IPS-20b (cell line): ENCODE measurements around the gene C10orf90.

Experiments
- H3K27ac ChIP-seq: one replicate; pipeline ENCODE4 v1.5.1; 2013; ENCODE audit warnings: low read length
- H3K27me3 ChIP-seq: 2 replicates; pipeline ENCODE4 v1.6.1; 2013; ENCODE audit warnings: mild to moderate bottlenecking, low read length, inconsistent platforms; ENCODE audit not compliant: insufficient read depth
- H3K36me3 ChIP-seq: 2 replicates; pipeline ENCODE4 v1.6.1; 2013; ENCODE audit warnings: low read depth, mild to moderate bottlenecking, inconsistent platforms, low read length, moderate library complexity; ENCODE audit not compliant: insufficient read depth
- H3K4me1 ChIP-seq: 2 replicates; pipeline ENCODE4 v1.6.1; 2013; ENCODE audit warnings: mild to moderate bottlenecking, control low read depth, inconsistent platforms, low read length, moderate library complexity; ENCODE audit not compliant: insufficient read depth
- H3K4me3 ChIP-seq: 2 replicates; pipeline ENCODE4 v1.5.1; 2013; ENCODE audit warnings: mild to moderate bottlenecking, low read length, inconsistent platforms
- H3K9ac ChIP-seq: 2 replicates; pipeline ENCODE4 v1.6.1; 2013; ENCODE audit warnings: low read depth, mild to moderate bottlenecking, inconsistent platforms, low read length, moderate library complexity
- H3K9me3 ChIP-seq: 2 replicates; pipeline ENCODE4 v1.6.1; 2013; ENCODE audit warnings: mild to moderate bottlenecking, low read depth, low read length, inconsistent platforms; ENCODE audit not compliant: insufficient read depth

The C10orf90 gene

GRCh38 chr10:126400641-126401040, 269.9 kb downstream of the C10orf90 start:
- H3K4me1 ChIP-seq, result no peaks in the 10 kb centered on the region

GRCh38 chr10:126398924-126399323, 271.6 kb downstream of the C10orf90 start:
- Histone ChIP-seq H3K9ac (no peak overlapping the region), H3K4me3 (no peak overlapping the region), H3K27me3 (no peaks in the 10 kb centered on the region), H3K9me3 (no peaks in the 10 kb centered on the region), H3K4me1 (no peaks in the 10 kb centered on the region), H3K36me3 (no peaks in the 10 kb centered on the region), H3K27ac (no peak overlapping the region)

More at GRCh38 chr10:126400641-126401040, 269.9 kb downstream of the C10orf90 start:
- Histone ChIP-seq H3K36me3 (no peaks in the 10 kb centered on the region), H3K4me3 (no peak overlapping the region), H3K27ac (no peak overlapping the region), H3K9me3 (no peaks in the 10 kb centered on the region), H3K9ac (no peak overlapping the region), H3K27me3 (no peaks in the 10 kb centered on the region)

- Histone ChIP-seq H3K4me3 (no peak overlapping the region), H3K9me3 (no peaks in the 10 kb centered on the region), H3K9ac (no peak overlapping the region), H3K4me1 (no peaks in the 10 kb centered on the region), H3K27me3 (no peaks in the 10 kb centered on the region), H3K27ac (no peak overlapping the region), H3K36me3 (no peaks in the 10 kb centered on the region)
Measured at GRCh38 chr10:126398383-126398743, 272.1 kb downstream of the C10orf90 start.

- no peaks in the 10 kb centered on the region for H3K36me3 ChIP-seq
- H3K4me1 ChIP-seq, result no peaks in the 10 kb centered on the region
- no peak overlapping the region for H3K9ac ChIP-seq
- no peak overlapping the region for H3K27ac ChIP-seq
- H3K9me3 ChIP-seq, result no peaks in the 10 kb centered on the region
- H3K4me3 ChIP-seq, result no peak overlapping the region
- H3K27me3 ChIP-seq, result no peaks in the 10 kb centered on the region
Measured at GRCh38 chr10:126397640-126398382, 272.7 kb downstream of the C10orf90 start.

GRCh38 chr10:126397156-126397555, 273.3 kb downstream of the C10orf90 start:
- Histone ChIP-seq H3K36me3 (no peaks in the 10 kb centered on the region), H3K4me3 (no peak overlapping the region), H3K4me1 (no peaks in the 10 kb centered on the region), H3K27me3 (no peaks in the 10 kb centered on the region), H3K9ac (no peak overlapping the region), H3K9me3 (no peaks in the 10 kb centered on the region), H3K27ac (no peak overlapping the region)

- H3K4me1 ChIP-seq, result no peaks in the 10 kb centered on the region
- H3K27me3 ChIP-seq, result peaks cover 12% of the 10 kb centered on the region
- no peak overlapping the region for H3K4me3 ChIP-seq
Measured at GRCh38 chr10:126394948-126395347, 275.5 kb downstream of the C10orf90 start.

GRCh38 chr10:126393076-126393475, 277.4 kb downstream of the C10orf90 start:
- no peak overlapping the region for H3K4me3 ChIP-seq
- no peak overlapping the region for H3K27ac ChIP-seq
- H3K9me3 ChIP-seq, result no peaks in the 10 kb centered on the region
- no peaks in the 10 kb centered on the region for H3K36me3 ChIP-seq
- no peak overlapping the region for H3K9ac ChIP-seq
- peaks cover 31% of the 10 kb centered on the region for H3K27me3 ChIP-seq
- no peaks in the 10 kb centered on the region for H3K4me1 ChIP-seq

More at GRCh38 chr10:126394948-126395347, 275.5 kb downstream of the C10orf90 start:
- no peaks in the 10 kb centered on the region for H3K9me3 ChIP-seq
- no peak overlapping the region for H3K9ac ChIP-seq
- H3K36me3 ChIP-seq, result no peaks in the 10 kb centered on the region
- no peak overlapping the region for H3K27ac ChIP-seq

GRCh38 chr10:126392469-126392868, 278.0 kb downstream of the C10orf90 start:
- Histone ChIP-seq H3K36me3 (no peaks in the 10 kb centered on the region), H3K9me3 (no peaks in the 10 kb centered on the region), H3K4me1 (no peaks in the 10 kb centered on the region), H3K9ac (no peak overlapping the region), H3K4me3 (no peak overlapping the region), H3K27ac (no peak overlapping the region), H3K27me3 (peaks cover 37% of the 10 kb centered on the region)

- H3K9me3 ChIP-seq, result no peaks in the 10 kb centered on the region
- H3K4me1 ChIP-seq, result no peaks in the 10 kb centered on the region
- no peak overlapping the region for H3K27ac ChIP-seq
Measured at GRCh38 chr10:126392068-126392467, 278.4 kb downstream of the C10orf90 start.

GRCh38 chr10:126391192-126391885, 279.2 kb downstream of the C10orf90 start:
- Histone ChIP-seq H3K4me1 (no peaks in the 10 kb centered on the region; the same call in 1 of the 2 replicates), H3K27ac (no peak overlapping the region), H3K27me3 (peaks cover 49% of the 10 kb centered on the region), H3K36me3 (no peaks in the 10 kb centered on the region), H3K4me3 (no peak overlapping the region), H3K9ac (no peak overlapping the region), H3K9me3 (no peaks in the 10 kb centered on the region)

More at GRCh38 chr10:126392068-126392467, 278.4 kb downstream of the C10orf90 start:
- peaks cover 41% of the 10 kb centered on the region for H3K27me3 ChIP-seq
- no peak overlapping the region for H3K4me3 ChIP-seq
- H3K9ac ChIP-seq, result no peak overlapping the region
- H3K36me3 ChIP-seq, result no peaks in the 10 kb centered on the region

- H3K27me3 ChIP-seq, result peaks cover 56% of the 10 kb centered on the region
Measured at GRCh38 chr10:126390324-126390723, 280.2 kb downstream of the C10orf90 start.

More at GRCh38 chr10:126390324-126390723, 280.2 kb downstream of the C10orf90 start:
- no peaks in the 10 kb centered on the region for H3K36me3 ChIP-seq
- H3K9ac ChIP-seq, result no peak overlapping the region
- H3K4me1 ChIP-seq, result no peaks in the 10 kb centered on the region; the same call in 1 of the 2 replicates
- no peaks in the 10 kb centered on the region for H3K9me3 ChIP-seq
- H3K4me3 ChIP-seq, result no peak overlapping the region
- H3K27ac ChIP-seq, result no peak overlapping the region
